NCI-H187 treated with DMSO at 0.1 percent for 48 hours (cell line): ENCODE measurements around the gene NLK.

Source experiments
- DNase-seq: peaks from one replicate; lab custom pipeline; 2025; lab: John Stamatoyannopoulos, UW

Gene NLK

GRCh38 chr17:28040406-28040805 lies 2.1 kb upstream of the NLK start:
- no peak for DNase-seq

- DNase-seq, result peak; percentile 96
Observed at GRCh38 chr17:28041068-28041843, 1.2 kb upstream of the NLK start.

- DNase-seq, result no peak
Observed at GRCh38 chr17:28041844-28042656, 427 bp upstream of the NLK start.

GRCh38 chr17:28042721-28043291 lies 329 bp downstream of the NLK start:
- DNase-seq, result no peak

- DNase-seq, result no peak
Observed at GRCh38 chr17:28043296-28043695, 819 bp downstream of the NLK start.

DNA sequence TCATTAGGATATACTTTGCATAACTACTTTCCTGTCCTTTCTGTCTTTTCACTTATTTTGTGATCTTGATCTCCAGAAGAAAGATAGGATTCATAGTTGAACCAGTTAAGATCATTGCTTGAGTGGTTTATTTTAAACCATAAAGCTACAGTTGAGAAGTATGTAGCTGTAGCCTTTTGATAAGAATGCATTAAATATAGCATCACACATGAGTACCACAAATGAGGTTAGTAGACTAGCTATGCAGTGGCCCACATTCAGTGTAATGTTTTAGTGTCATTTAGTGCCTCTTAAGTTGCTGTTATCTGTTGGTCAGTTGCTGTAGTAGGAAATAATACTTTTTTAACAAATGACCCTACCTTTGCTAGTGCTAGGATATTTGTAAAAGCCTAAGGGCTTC lies 1.3 kb downstream of the NLK start:
- DNase-seq, result no peak

DNA sequence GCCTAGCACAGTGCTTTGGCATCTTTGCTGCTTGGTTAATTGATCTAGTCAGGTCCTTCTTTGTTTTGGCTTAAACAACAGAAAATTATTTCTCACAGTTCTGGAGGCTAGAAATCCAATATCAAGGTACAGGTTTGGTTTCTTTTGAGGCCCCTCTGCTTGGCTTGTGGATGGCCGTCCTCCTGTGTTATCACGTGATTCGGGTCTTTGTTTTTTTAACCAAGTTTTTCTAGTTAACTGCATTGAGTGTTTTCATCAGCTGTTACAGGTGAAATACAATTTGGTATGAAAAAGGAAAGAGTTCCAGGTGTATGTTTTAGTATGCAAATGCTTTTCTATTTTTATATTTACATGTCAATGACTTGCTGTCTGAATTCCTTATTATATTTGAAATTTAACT lies 2.8 kb downstream of the NLK start:
- DNase-seq, result no peak

GRCh38 chr17:28046034-28046825 lies 3.8 kb downstream of the NLK start:
- no peak for DNase-seq

GRCh38 chr17:28047806-28048205 lies 5.3 kb downstream of the NLK start:
- no peak for DNase-seq

- no peak for DNase-seq
Observed at GRCh38 chr17:28049071-28049470, 6.6 kb downstream of the NLK start.

GRCh38 chr17:28053044-28053670 lies 10.7 kb downstream of the NLK start:
- no peak for DNase-seq

DNA sequence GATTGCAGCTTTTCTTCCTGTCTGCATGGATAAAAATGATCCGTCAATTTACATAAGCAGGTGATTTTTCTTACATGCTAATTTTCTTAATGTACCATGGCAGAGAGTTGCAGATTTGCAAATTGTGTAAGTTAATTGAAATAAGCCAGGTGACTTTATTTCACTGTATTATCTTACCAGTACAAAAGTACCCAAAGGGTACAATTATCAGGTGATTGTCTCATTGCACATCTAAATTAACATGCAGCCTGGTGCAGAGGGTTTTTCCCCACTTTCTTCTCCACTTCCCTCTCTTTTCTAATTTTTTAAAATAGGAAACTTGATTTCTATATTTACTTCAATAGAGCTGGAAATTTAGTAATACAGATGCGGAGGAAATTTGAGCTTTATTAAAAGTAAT lies 11.2 kb downstream of the NLK start:
- no peak for DNase-seq

GRCh38 chr17:28055546-28056275 lies 13.2 kb downstream of the NLK start:
- no peak for DNase-seq

DNA sequence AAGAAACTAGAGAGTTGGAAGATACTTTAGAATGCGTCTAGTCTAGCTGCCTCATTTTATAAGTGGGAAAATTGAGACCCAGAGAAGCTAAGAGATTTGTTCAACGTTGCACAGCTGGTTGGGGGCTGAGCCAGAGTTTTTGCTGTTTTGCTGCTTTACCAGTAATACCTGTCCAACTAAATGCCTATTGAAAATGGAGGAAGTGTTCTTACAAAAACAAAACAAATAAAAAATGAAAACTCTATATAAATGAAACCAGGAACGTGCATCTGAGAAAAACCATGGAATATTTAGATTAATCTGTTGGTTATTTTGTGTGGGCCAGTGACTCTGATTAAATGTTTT lies 13.8 kb downstream of the NLK start:
- DNase-seq, result no peak

- DNase-seq, result no peak
Observed at GRCh38 chr17:28057731-28058246, 15.3 kb downstream of the NLK start.

GRCh38 chr17:28059675-28060074 lies 17.2 kb downstream of the NLK start:
- no peak for DNase-seq

DNA sequence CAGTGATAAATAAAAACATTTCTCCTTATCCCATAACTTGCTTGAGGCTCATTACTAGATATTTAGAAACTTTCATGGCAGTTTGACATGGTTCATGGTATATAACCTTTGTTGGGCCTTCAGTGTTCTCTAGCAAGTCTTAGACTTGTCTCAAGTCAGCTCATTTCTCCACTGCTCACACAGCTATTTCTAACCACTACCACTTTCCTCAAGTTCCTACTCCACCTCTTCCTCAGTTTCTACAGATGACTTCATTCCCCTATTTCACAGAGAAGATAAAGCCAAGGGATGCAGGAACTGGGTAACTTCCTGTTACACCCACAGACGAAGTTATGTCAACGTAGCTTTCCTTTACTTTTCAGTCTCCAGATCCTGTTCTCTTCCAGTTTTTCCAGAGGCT lies 23.2 kb downstream of the NLK start:
- no peak for DNase-seq

GRCh38 chr17:28069061-28069460 lies 26.6 kb downstream of the NLK start:
- no peak for DNase-seq

DNA sequence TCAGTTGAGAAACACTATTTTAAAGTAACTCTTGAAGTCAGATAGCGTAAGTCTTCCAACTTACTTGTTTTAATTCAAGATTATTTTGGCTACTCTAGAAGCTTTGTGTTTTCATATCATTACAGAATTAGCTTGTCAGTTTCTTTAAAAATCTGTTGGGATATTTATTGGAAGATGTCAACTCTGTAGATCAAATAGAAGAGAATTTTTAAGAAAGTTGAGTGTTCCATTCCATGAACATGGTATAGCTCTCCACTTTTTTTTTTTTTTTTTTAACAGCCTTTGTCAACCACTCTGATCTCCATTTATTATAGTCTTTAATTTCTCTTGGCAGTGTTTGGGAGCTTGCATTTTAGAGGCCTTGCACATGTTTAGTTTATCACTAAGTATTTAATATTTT lies 28.7 kb downstream of the NLK start:
- DNase-seq, result no peak

GRCh38 chr17:28071891-28072606 lies 29.6 kb downstream of the NLK start:
- no peak for DNase-seq
